ENCODE data around the gene DLGAP4.

GRCh38 chr20:36260316-36260715 lies 45.8 kb upstream of the DLGAP4 start:
- TF ChIP-seq CTCF (IDR thresholded peaks at IDR 0.05; ENCODE audit: low read depth, low read length, poor library complexity, severe bottlenecking) = no peak
- no peak for TF ChIP-seq EZH2phosphoT487 (IDR thresholded peaks at IDR 0.05; ENCODE audit: borderline replicate concordance, low read length)

Measured in DOHH2 (cell line).